SK-N-SH (cell line): ENCODE data around the gene NEIL3. TPM values are rescaled to one million over a fixed set of nuclear protein-coding genes. Genes with fewer than 3 reads are reported as not detected.

ENCODE experiments used
- CTCF ChIA-PET: fragments of 300-600, 350-600 bp; formaldehyde crosslinking; extraction: SDS; loops from one replicate; lab custom pipeline; 2021; lab: Yijun Ruan, JAX
- POLR2A ChIA-PET: fragments of 350-600 bp; sonication (Branson Sonifier 250); formaldehyde crosslinking; extraction: SDS; loops from one replicate; lab custom pipeline; 2020; ENCODE audit warnings: antibody characterized with exemption, inconsistent platforms; lab: Yijun Ruan, JAX
- DNase-seq: peaks from one replicate; pipeline ENCODE4 v3.0.0; 2012
- H2AFZ ChIP-seq: fragments of 200-600 bp; sonication (generic); 2 replicates; pipeline ENCODE4 v1.8.1; 2016; ENCODE audit warnings: antibody characterized with exemption, mild to moderate bottlenecking, low read depth
- H3F3A ChIP-seq: fragments of 200-600 bp; sonication (generic); replicated peaks from 2 replicates; pipeline ENCODE3; 2016; ENCODE audit warnings: antibody characterized with exemption, mild to moderate bottlenecking; ENCODE audit not compliant: insufficient read depth
- H3K27ac ChIP-seq, 2 experiments: fragments of 200-500 bp in 1 of 2; fragments of 200-600 bp in 1 of 2; sonication (Bioruptor generic) in 1 of 2; sonication (generic), shearing (Covaris generic) in 1 of 2; 2 replicates each; pipeline versions ENCODE4 v1.5.1 to v1.6.1; 2014 to 2016; ENCODE audit warnings: low read depth in 2 of 2, inconsistent platforms in 1 of 2, low read length in 1 of 2, mild to moderate bottlenecking in 1 of 2, mixed read lengths in 1 of 2
- H3K27me3 ChIP-seq: fragments of 200-600 bp; sonication (generic), shearing (Covaris generic); 2 replicates; pipeline ENCODE4 v1.6.1; 2016; ENCODE audit warnings: mixed run types; ENCODE audit not compliant: insufficient read depth
- H3K36me3 ChIP-seq, 2 experiments: fragments of 200-500 bp in 1 of 2; fragments of 200-600 bp in 1 of 2; sonication (Bioruptor generic) in 1 of 2; sonication (generic) in 1 of 2; replicated peaks in 1 of 2; 2 replicates each; pipeline versions ENCODE3 to v1.5.1; 2014 to 2016; ENCODE audit warnings: low read length in 1 of 2, mild to moderate bottlenecking in 1 of 2; ENCODE audit not compliant: insufficient read depth in 2 of 2, control insufficient read depth in 1 of 2
- H3K4me1 ChIP-seq, 2 experiments: fragments of 200-500 bp in 1 of 2; fragments of 200-600 bp in 1 of 2; sonication (Bioruptor generic) in 1 of 2; sonication (generic), shearing (Covaris generic) in 1 of 2; 2 replicates each; pipeline versions ENCODE4 v1.5.1 to v1.6.1; 2014 to 2016; ENCODE audit warnings: low read depth in 1 of 2, low read length in 1 of 2, mixed run types in 1 of 2; ENCODE audit not compliant: insufficient read depth in 2 of 2, control insufficient read depth in 1 of 2
- H3K4me2 ChIP-seq: fragments of 200-600 bp; sonication (generic), shearing (Covaris generic); 2 replicates; pipeline ENCODE4 v1.6.1; 2017; ENCODE audit warnings: mixed run types
- H3K4me3 ChIP-seq, 2 experiments: fragments of 200-500 bp in 1 of 2; fragments of 200-600 bp in 1 of 2; sonication (Bioruptor generic) in 1 of 2; sonication (generic), shearing (Covaris generic) in 1 of 2; 2 replicates each; pipeline versions ENCODE4 v1.5.1 to v1.8.1; 2014 to 2016; ENCODE audit warnings: low read depth in 2 of 2, inconsistent platforms in 1 of 2, low read length in 1 of 2, mild to moderate bottlenecking in 1 of 2, mixed read lengths in 1 of 2, moderate library complexity in 1 of 2
- H3K79me2 ChIP-seq: fragments of 200-600 bp; sonication (generic); 2 replicates; pipeline ENCODE4 v1.8.1; 2017; ENCODE audit warnings: mild to moderate bottlenecking; ENCODE audit not compliant: insufficient read depth
- H3K9ac ChIP-seq: fragments of 200-600 bp; sonication (generic); 2 replicates; pipeline ENCODE4 v1.6.1; 2017; ENCODE audit warnings: mixed run types
- H3K9me2 ChIP-seq: fragments of 200-600 bp; sonication (generic); 2 replicates; pipeline ENCODE4 v1.6.1; 2017; ENCODE audit warnings: mixed run types
- H3K9me3 ChIP-seq: fragments of 200-600 bp; sonication (generic); 2 replicates; pipeline ENCODE4 v1.6.1; 2017; ENCODE audit warnings: mixed run types, mild to moderate bottlenecking, moderate library complexity
- H4K20me1 ChIP-seq: fragments of 200-600 bp; sonication (generic); 2 replicates; pipeline ENCODE4 v1.6.1; 2017; ENCODE audit warnings: mild to moderate bottlenecking, mixed run types; ENCODE audit not compliant: insufficient read depth
- CHD2 ChIP-seq: fragments of 150-350 bp; IDR thresholded peaks from 2 replicates; pipeline ENCODE4 v1.6.1; 2018; ENCODE audit warnings: low read length; ENCODE audit not compliant: partially characterized antibody
- EP300 ChIP-seq, 2 experiments: IDR thresholded peaks; 2 replicates each; pipeline versions ENCODE4 v1.4.0 to v1.6.1; 2012; ENCODE audit warnings: borderline replicate concordance in 1 of 2, low read depth in 1 of 2, low read length in 1 of 2
- EZH2phosphoT487 ChIP-seq: fragments of 200-600 bp; sonication (generic); IDR thresholded peaks from 2 replicates; pipeline ENCODE4 v1.6.1; 2017; ENCODE audit warnings: low read depth, mixed run types, mild to moderate bottlenecking, antibody characterized with exemption, moderate library complexity, borderline replicate concordance
- GATA2 ChIP-seq: sonication (generic); formaldehyde crosslinking; IDR thresholded peaks from 2 replicates; pipeline ENCODE4 v1.5.0; 2020; ENCODE audit warnings: mild to moderate bottlenecking, missing genetic modification reagents
- JUND ChIP-seq: IDR thresholded peaks from 2 replicates; pipeline ENCODE4 v1.4.0; 2012
- MEF2A ChIP-seq: IDR thresholded peaks from 2 replicates; pipeline ENCODE4 v1.4.0; 2012; ENCODE audit warnings: low read depth, borderline replicate concordance
- POLR2AphosphoS5 ChIP-seq: IDR thresholded peaks from 2 replicates; pipeline ENCODE4 v1.6.1; 2012; ENCODE audit warnings: low read depth, low read length
- RCOR1 ChIP-seq: fragments of 150-350 bp; IDR thresholded peaks from 2 replicates; pipeline ENCODE4 v1.6.1; 2017; ENCODE audit warnings: antibody characterized with exemption, low read length
- SIN3A ChIP-seq: IDR thresholded peaks from 2 replicates; pipeline ENCODE4 v1.6.1; 2012; ENCODE audit warnings: low read depth, mild to moderate bottlenecking, low read length, moderate library complexity, borderline replicate concordance
- YY1 ChIP-seq: IDR thresholded peaks from 2 replicates; pipeline ENCODE4 v1.4.0; 2012; ENCODE audit warnings: low read depth, mild to moderate bottlenecking
- WGBS: methylation state at CpG from one replicate; pipeline ENCODE4 v1.1.6; 2017; ENCODE audit warnings: low lambda C conversion rate; 5-methylcytosine and 5-hydroxymethylcytosine counted together
- polyA plus RNA-seq, 3 experiments: library from polyadenylated mRNA; depleted of rRNA; stranded (reverse); fragments of >200 nt; gene quantifications; 2 replicates each; pipeline ENCODE4 v1.2.3, GENCODE V29; 2012
- TF ChIP-seq, protein P1 (sequence below): IDR thresholded peaks from 2 replicates; pipeline ENCODE4; 2012
- TF ChIP-seq, protein P2 (sequence below): IDR thresholded peaks from 2 replicates; pipeline ENCODE4 v1.4.0; 2012; ENCODE audit warnings: low read depth, borderline replicate concordance
- TF ChIP-seq, protein P3 (sequence below): IDR thresholded peaks from 2 replicates; pipeline ENCODE4 v1.4.0; 2012; ENCODE audit warnings: low read depth, borderline replicate concordance
- TF ChIP-seq, protein P4 (sequence below): fragments of 150-350 bp; IDR thresholded peaks from 2 replicates; pipeline ENCODE4 v1.6.1; 2016; ENCODE audit warnings: mild to moderate bottlenecking, low read depth, low read length

The NEIL3 gene
- polyA plus RNA-seq, 1 of the 3 experiments (the other 2 are of a cell fraction), result 3.6 TPM

DNA sequence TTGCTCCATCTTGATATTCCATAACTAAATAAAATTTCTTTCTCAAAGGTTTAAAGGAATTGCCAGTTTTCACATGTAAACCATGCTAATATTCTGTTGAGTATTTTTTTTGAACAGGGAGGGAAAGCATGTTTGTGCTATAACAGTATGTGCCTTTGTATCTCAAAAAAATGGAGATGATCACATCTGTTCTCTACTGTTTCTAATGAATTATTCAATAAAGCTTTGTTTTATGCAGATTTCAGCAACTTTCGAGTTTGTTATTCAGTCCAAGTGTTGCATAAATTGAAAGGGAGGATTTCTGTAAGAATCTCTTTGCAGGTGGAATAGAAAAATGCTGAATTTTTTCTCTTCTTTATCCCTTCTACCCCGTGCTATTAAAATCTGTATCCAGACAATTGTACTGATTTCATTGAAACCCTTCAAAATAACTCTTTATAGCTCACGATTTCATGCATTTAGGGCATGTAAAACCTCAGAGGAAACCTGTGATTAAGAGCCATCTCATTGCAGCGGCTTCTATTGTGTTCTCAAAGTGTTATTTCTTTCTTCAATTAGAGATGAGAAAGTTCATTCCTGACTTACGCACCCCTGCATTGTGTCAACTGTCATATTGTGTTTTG is 42.1 kb downstream of the NEIL3 start:
- no peak for DNase-seq
- Histone ChIP-seq H3K36me3 (peaks cover 3 to 12% of the 10 kb centered on the region in 2 experiments), H3K9me3 (no peaks in the 10 kb centered on the region), H3K9ac (no peak overlapping the region), H3K4me3 (no peak overlapping the region), H3K27me3 (no peaks in the 10 kb centered on the region), H3F3A (no peaks in the 10 kb centered on the region), H4K20me1 (no peaks in the 10 kb centered on the region), H3K4me1 (peaks cover 0 to 10% of the 10 kb centered on the region in 2 experiments; a peak in 2 of 4 replicates), H3K9me2 (no peaks in the 10 kb centered on the region), H2AFZ (no peak overlapping the region), H3K79me2 (no peaks in the 10 kb centered on the region), H3K4me2 (no peak overlapping the region), H3K27ac (no peak overlapping the region)
- TF ChIP-seq EZH2phosphoT487, result no peak
- ChIA-PET CTCF (interaction anchor here (0.8 to 1.6 kb wide), 4 partner anchors 9 to 101 kb away, joined by 3 to 5 read pairs (median 4); no protein-coding TSS in a partner anchor), POLR2A (no interaction called here)
- 89% methylated on average over 5 of the region's 5 CpGs for WGBS

DNA sequence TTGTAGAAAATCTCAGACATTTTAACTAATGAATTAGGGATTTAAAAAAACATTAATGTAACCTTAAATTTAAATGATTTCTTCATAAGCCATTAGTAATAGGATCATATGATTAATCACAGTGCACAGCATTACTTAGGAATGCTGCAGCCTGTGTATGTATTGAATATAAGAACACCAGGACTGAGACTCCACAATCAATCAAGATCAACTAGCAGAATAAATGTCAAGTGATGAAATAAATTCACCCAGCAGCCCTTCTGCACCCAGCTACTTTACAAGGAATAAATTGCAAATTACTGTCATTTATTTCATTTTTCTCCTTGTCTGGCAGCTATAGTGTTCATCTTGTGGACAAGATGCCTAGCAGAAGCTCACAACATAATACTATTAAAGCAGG is 46.5 kb downstream of the NEIL3 start:
- Histone ChIP-seq H3K27me3 (no peaks in the 10 kb centered on the region), H3F3A (no peaks in the 10 kb centered on the region), H3K9me2 (no peaks in the 10 kb centered on the region), H3K4me2 (no peak overlapping the region), H3K4me3 (no peak overlapping the region), H4K20me1 (no peaks in the 10 kb centered on the region), H3K9me3 (no peaks in the 10 kb centered on the region), H3K9ac (no peak overlapping the region), H3K79me2 (no peaks in the 10 kb centered on the region), H2AFZ (no peak overlapping the region), H3K36me3 (peaks cover 5 to 17% of the 10 kb centered on the region in 2 experiments), H3K4me1 (peaks cover 0 to 12% of the 10 kb centered on the region in 2 experiments; a peak in 2 of 4 replicates), H3K27ac (no peak overlapping the region; a peak in 1 of 4 replicates)
- ChIA-PET CTCF (interaction anchor here (0.6 to 1.5 kb wide), 3 partner anchors 16 to 309 kb away, joined by 3 to 4 read pairs (median 4); no protein-coding TSS in a partner anchor), POLR2A (no interaction called here)
- TF ChIP-seq EP300 (IDR thresholded peaks at IDR 0.05; ENCODE audit: borderline replicate concordance in 1 of 2, low read depth in 1 of 2, low read length in 1 of 2) (peak in 1 of 2 experiments; percentile 23; a peak in 1 of 4 replicates), POLR2AphosphoS5 (no peak)
- TF ChIP-seq, protein P1, sequence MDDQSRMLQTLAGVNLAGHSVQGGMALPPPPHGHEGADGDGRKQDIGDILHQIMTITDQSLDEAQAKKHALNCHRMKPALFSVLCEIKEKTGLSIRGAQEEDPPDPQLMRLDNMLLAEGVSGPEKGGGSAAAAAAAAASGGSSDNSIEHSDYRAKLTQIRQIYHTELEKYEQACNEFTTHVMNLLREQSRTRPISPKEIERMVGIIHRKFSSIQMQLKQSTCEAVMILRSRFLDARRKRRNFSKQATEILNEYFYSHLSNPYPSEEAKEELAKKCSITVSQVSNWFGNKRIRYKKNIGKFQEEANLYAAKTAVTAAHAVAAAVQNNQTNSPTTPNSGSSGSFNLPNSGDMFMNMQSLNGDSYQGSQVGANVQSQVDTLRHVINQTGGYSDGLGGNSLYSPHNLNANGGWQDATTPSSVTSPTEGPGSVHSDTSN, result peak; percentile 67
- no peak for DNase-seq

DNA sequence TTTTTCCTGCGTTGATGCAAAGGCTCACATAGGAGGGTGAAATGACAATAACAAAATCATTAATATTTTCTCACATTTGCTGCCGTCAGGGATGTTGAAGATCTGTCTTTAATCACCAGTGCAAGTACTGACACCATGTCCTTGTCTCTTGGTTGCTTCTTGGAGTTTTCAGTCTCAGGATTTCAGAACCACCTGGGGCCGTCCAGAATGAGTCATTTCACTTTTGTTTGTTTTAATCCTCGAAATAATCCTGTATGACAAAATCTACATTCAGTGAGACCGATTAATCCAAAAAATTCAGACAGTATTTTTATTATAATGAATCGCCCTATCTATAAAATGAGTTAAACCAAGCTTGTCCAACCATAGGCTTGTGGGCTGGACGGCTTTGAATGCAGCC is 47.2 kb downstream of the NEIL3 start:
- H3K4me2 ChIP-seq, result no peak overlapping the region
- H3K36me3 ChIP-seq, result peaks cover 6 to 20% of the 10 kb centered on the region in 2 experiments
- H3K27me3 ChIP-seq, result no peaks in the 10 kb centered on the region
- no peak overlapping the region for H3K9ac ChIP-seq
- H3K4me3 ChIP-seq, result no peak overlapping the region
- no peaks in the 10 kb centered on the region for H3F3A ChIP-seq
- ChIA-PET POLR2A (no interaction called here), CTCF (interaction anchor here (1.5 kb wide), 1 partner anchor 17 kb away, joined by 4 read pairs; no protein-coding TSS in a partner anchor)
- 84% methylated on average over 7 of the region's 7 CpGs for WGBS
- DNase-seq, result no peak
- no peaks in the 10 kb centered on the region for H3K9me2 ChIP-seq
- H3K4me1 ChIP-seq, result peaks cover 0 to 12% of the 10 kb centered on the region in 2 experiments; a peak in 2 of 4 replicates
- no peaks in the 10 kb centered on the region for H3K9me3 ChIP-seq
- no peaks in the 10 kb centered on the region for H3K79me2 ChIP-seq
- H3K27ac ChIP-seq, result no peak overlapping the region
- H2AFZ ChIP-seq, result no peak overlapping the region
- H4K20me1 ChIP-seq, result no peaks in the 10 kb centered on the region
- TF ChIP-seq CHD2 (no peak), RCOR1 (no peak), MEF2A (no peak), YY1 (no peak), JUND (no peak), SIN3A (no peak), GATA2 (CRISPR knock-in tag) (no peak)
- TF ChIP-seq, protein P2, sequence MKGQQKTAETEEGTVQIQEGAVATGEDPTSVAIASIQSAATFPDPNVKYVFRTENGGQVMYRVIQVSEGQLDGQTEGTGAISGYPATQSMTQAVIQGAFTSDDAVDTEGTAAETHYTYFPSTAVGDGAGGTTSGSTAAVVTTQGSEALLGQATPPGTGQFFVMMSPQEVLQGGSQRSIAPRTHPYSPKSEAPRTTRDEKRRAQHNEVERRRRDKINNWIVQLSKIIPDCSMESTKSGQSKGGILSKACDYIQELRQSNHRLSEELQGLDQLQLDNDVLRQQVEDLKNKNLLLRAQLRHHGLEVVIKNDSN, result no peak
- TF ChIP-seq, protein P3, sequence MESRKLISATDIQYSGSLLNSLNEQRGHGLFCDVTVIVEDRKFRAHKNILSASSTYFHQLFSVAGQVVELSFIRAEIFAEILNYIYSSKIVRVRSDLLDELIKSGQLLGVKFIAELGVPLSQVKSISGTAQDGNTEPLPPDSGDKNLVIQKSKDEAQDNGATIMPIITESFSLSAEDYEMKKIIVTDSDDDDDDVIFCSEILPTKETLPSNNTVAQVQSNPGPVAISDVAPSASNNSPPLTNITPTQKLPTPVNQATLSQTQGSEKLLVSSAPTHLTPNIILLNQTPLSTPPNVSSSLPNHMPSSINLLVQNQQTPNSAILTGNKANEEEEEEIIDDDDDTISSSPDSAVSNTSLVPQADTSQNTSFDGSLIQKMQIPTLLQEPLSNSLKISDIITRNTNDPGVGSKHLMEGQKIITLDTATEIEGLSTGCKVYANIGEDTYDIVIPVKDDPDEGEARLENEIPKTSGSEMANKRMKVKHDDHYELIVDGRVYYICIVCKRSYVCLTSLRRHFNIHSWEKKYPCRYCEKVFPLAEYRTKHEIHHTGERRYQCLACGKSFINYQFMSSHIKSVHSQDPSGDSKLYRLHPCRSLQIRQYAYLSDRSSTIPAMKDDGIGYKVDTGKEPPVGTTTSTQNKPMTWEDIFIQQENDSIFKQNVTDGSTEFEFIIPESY, result no peak
- TF ChIP-seq, protein P1, result no peak
- TF ChIP-seq, protein P4, sequence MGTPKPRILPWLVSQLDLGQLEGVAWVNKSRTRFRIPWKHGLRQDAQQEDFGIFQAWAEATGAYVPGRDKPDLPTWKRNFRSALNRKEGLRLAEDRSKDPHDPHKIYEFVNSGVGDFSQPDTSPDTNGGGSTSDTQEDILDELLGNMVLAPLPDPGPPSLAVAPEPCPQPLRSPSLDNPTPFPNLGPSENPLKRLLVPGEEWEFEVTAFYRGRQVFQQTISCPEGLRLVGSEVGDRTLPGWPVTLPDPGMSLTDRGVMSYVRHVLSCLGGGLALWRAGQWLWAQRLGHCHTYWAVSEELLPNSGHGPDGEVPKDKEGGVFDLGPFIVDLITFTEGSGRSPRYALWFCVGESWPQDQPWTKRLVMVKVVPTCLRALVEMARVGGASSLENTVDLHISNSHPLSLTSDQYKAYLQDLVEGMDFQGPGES, result no peak
